Stimulated activated naive CD8-positive, alpha-beta T cell treated with anti-CD3 and anti-CD28 coated beads, Interleukin-15, amount 100 ng/mL, for 72 hours (primary cell): ENCODE results near the gene EXOC6.
"Not testable (repeated sequence)": the region's sequence is repeated elsewhere in the genome, so short reads cannot be mapped to it uniquely, and the experiment has no call there.

Experiments
- ATAC-seq: fragments of 150-1000 bp; cut with Tn5 transposase; 2 replicates; pipeline ENCODE4 v1.10.0; 2021; ENCODE audit warnings: mild to moderate bottlenecking, moderate library complexity
- DNase-seq, 2 donors: peaks; one replicate each; pipeline ENCODE4 v3.0.0; 2021 to 2022
- H3K27ac Mint-ChIP-seq, 2 donors: one replicate each; pipeline ENCODE4 v1.8.0; 2022; ENCODE audit warnings: mild to moderate bottlenecking in 2 of 2, mixed read lengths in 2 of 2, moderate library complexity in 2 of 2
- H3K27me3 Mint-ChIP-seq: one replicate; pipeline ENCODE4 v1.8.0; 2022; ENCODE audit warnings: mixed read lengths
- H3K4me1 Mint-ChIP-seq: one replicate; pipeline ENCODE4 v1.8.0; 2022; ENCODE audit warnings: mild to moderate bottlenecking, mixed read lengths
- H3K4me3 Mint-ChIP-seq, 2 donors: one replicate each; pipeline ENCODE4 v1.8.0; 2022; ENCODE audit warnings: mild to moderate bottlenecking in 2 of 2, mixed read lengths in 2 of 2, moderate library complexity in 1 of 2
- H3K9me3 Mint-ChIP-seq, 2 donors: one replicate each; pipeline ENCODE4 v1.8.0; 2022; ENCODE audit warnings: mixed read lengths in 2 of 2

Gene EXOC6

GRCh38 chr10:93097386-93097785 lies 249.1 kb downstream of the EXOC6 start:
- Mint-ChIP-seq H3K27ac (no peak overlapping the region), H3K4me1 (no peaks in the 10 kb centered on the region), H3K9me3 (no peaks in the 10 kb centered on the region), H3K27me3 (peaks cover 12% of the 10 kb centered on the region), H3K4me3 (no peak overlapping the region)
- ATAC-seq = no peak
- no peak for DNase-seq

- peaks cover 12% of the 10 kb centered on the region for H3K27me3 Mint-ChIP-seq
- no peak overlapping the region for H3K4me3 Mint-ChIP-seq
- peaks cover 7% of the 10 kb centered on the region in 2 donors for H3K9me3 Mint-ChIP-seq
- no peaks in the 10 kb centered on the region for H3K4me1 Mint-ChIP-seq
- no peak for ATAC-seq
- no peak overlapping the region for H3K27ac Mint-ChIP-seq
- no peak for DNase-seq
These were observed 250.5 kb downstream of the EXOC6 start for GRCh38 chr10:93098816-93099215.

GRCh38 chr10:93099670-93100069 lies 251.3 kb downstream of the EXOC6 start:
- no peak for ATAC-seq
- no peak for DNase-seq
- Mint-ChIP-seq H3K27me3 (peaks cover 8% of the 10 kb centered on the region), H3K4me1 (no peaks in the 10 kb centered on the region), H3K4me3 (no peak overlapping the region), H3K9me3 (peaks cover 7 to 10% of the 10 kb centered on the region in 2 donors), H3K27ac (no peak overlapping the region)

- not testable (repeated sequence) for DNase-seq, H3K4me1 Mint-ChIP-seq, H3K4me3 Mint-ChIP-seq, ATAC-seq, H3K27me3 Mint-ChIP-seq, H3K27ac Mint-ChIP-seq
- H3K9me3 Mint-ChIP-seq = peaks cover 7 to 10% of the 10 kb centered on the region in 2 donors
These were observed 252.8 kb downstream of the EXOC6 start for GRCh38 chr10:93101148-93101547.

- no peaks in the 10 kb centered on the region for H3K4me1 Mint-ChIP-seq
- H3K9me3 Mint-ChIP-seq = peaks cover 7 to 10% of the 10 kb centered on the region in 2 donors
- no peaks in the 10 kb centered on the region for H3K27me3 Mint-ChIP-seq
- no peak overlapping the region for H3K27ac Mint-ChIP-seq
- no peak overlapping the region for H3K4me3 Mint-ChIP-seq
- no peak for DNase-seq
- ATAC-seq = no peak
These were observed 255.6 kb downstream of the EXOC6 start for GRCh38 chr10:93103953-93104352.

GRCh38 chr10:93106631-93107072 lies 258.3 kb downstream of the EXOC6 start:
- ATAC-seq = no peak
- no peak for DNase-seq
- Mint-ChIP-seq H3K4me1 (no peaks in the 10 kb centered on the region), H3K4me3 (no peak overlapping the region), H3K9me3 (peaks cover 7 to 10% of the 10 kb centered on the region in 2 donors), H3K27ac (no peak overlapping the region), H3K27me3 (no peaks in the 10 kb centered on the region)
